IMR-90 (cell line): ENCODE data around the gene PRXL2B.
"Not testable (repeated sequence)": the region's sequence is repeated elsewhere in the genome, so short reads cannot be mapped to it uniquely, and the experiment has no call there.

Experiments used
- CEBPB ChIP-seq: IDR thresholded peaks from 2 replicates; pipeline ENCODE4 v1.6.1; 2012; ENCODE audit warnings: low read depth, low read length, improper control_type of control experiment
- CTCF ChIP-seq: conservative IDR thresholded peaks from 2 replicates; pipeline ENCODE4 v1.5.1; 2012; ENCODE audit warnings: mild to moderate bottlenecking, low read depth, low read length, improper control_type of control experiment
- ELK1 ChIP-seq: fragments of 150-350 bp; IDR thresholded peaks from 2 replicates; pipeline ENCODE4 v1.6.1; 2016; ENCODE audit warnings: low read depth, mild to moderate bottlenecking, low read length, moderate library complexity, borderline replicate concordance
- MAFK ChIP-seq: IDR thresholded peaks from 2 replicates; pipeline ENCODE4 v1.6.1; 2012; ENCODE audit warnings: low read depth, low read length, improper control_type of control experiment
- MAZ ChIP-seq: IDR thresholded peaks from 2 replicates; pipeline ENCODE4 v1.6.1; 2012; ENCODE audit warnings: low read depth, mild to moderate bottlenecking, low read length, improper control_type of control experiment, moderate library complexity, borderline replicate concordance
- POLR2A ChIP-seq: IDR thresholded peaks from 2 replicates; pipeline ENCODE4 v1.6.1; 2012; ENCODE audit warnings: mild to moderate bottlenecking, low read depth, low read length
- RAD21 ChIP-seq: IDR thresholded peaks from 2 replicates; pipeline ENCODE4 v1.6.1; 2012; ENCODE audit warnings: low read length, improper control_type of control experiment
- RFX5 ChIP-seq: IDR thresholded peaks from 2 replicates; pipeline ENCODE4 v1.8.0; 2012; ENCODE audit warnings: low read depth, mild to moderate bottlenecking, low read length, moderate library complexity
- USF2 ChIP-seq: fragments of 150-350 bp; IDR thresholded peaks from 2 replicates; pipeline ENCODE4 v1.6.1; 2017; ENCODE audit warnings: mild to moderate bottlenecking, antibody characterized with exemption, low read length, low read depth

- TF ChIP-seq RAD21, CTCF, POLR2A, CEBPB, RFX5, MAFK, USF2, ELK1, MAZ: not testable (repeated sequence)
Measured at GRCh38 chr1:2625748-2626147, 39.2 kb downstream of the PRXL2B start.
